GM21619 (cell line): ENCODE measurements around the gene SLFN5.
A peak's percentile ranks its signal among the peaks of the same experiment; 100 is the strongest.
"Not testable (repeated sequence)": the region's sequence is repeated elsewhere in the genome, so short reads cannot be mapped to it uniquely, and the experiment has no call there.

ENCODE experiments used
- ATAC-seq: cut with Tn5 transposase; IDR thresholded peaks from one replicate; pipeline ENCODE4 v1.9.1; 2021; ENCODE audit not compliant: unreplicated experiment

SLFN5 gene

GRCh38 chr17:35242805-35243560 lies at the start of gene SLFN5:
SLFN5 (plus strand) TSS chr17:35243072; CDS start chr17:35258691, 15,619 bp downstream.
- ATAC-seq = peak; percentile 61

DNA sequence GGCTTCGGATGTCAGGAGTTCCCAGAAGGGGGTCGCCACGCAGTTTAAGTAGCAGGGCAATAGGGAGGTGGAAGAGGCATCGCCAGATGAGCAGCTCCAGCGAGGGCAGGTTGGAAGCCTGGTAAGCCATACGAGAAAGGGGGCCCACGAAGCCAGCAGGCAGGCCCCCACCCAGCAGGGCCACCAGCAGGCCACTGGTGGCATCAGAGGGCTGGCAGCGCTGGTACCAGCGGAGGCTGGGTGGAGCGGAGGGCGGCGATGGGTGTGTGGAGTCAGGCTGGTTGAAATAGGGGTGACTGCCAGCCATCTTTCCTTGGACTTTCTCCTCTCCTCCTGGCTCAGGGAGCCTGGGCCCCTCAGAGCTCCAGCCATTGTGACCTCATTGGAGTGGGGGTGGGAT lies 48.9 kb upstream of the SLFN5 start, which contains the start of gene SLC35G3:
Gene SLC35G3, minus strand, starts transcription at position 393 of the 400 bp plus-strand sequence. Its CDS starts 86 bp downstream, at position 307.
- ATAC-seq = not testable (repeated sequence)

DNA sequence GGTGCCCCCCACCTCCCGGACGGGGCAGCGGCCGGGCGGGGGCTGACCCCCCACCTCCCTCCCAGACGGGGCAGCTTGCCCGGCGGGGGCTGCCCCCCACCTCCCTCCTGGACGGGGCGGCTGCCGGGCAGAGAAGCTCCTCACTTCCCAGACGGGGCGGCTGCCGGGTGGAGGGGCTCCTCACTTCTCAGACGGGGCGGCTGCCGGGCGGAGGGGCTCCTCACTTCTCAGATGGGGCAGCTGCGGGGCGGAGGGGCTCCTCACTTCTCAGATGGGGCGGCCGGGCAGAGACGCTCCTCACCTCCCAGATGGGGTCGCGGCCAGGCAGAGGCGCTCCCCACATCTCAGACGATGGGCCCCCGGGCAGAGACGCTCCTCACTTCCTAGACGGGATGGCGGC lies 47.8 kb upstream of the SLFN5 start:
- ATAC-seq = not testable (repeated sequence)

DNA sequence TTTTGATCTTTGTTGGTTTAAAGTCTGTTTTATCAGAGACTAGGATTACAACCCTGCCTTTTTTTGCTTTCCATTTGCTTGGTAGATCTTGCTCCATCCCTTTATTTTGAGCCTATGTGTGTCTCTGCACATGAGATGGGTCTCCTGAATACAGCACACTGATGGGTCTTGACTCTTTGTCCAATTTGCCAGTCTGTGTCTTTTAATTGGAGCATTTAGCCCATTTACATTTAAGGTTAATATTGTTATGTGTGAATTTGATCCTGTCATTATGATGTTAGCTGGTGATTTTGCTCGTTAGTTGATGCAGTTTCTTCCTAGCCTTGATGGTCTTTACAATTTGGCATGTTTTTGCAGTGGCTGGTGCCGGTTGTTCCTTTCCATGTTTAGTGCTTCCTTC lies 40.3 kb upstream of the SLFN5 start:
- ATAC-seq = not testable (repeated sequence)

- no peak for ATAC-seq
Observed at GRCh38 chr17:35210741-35211140, 32.1 kb upstream of the SLFN5 start.

- no peak for ATAC-seq
Observed at GRCh38 chr17:35212668-35213067, 30.2 kb upstream of the SLFN5 start.

DNA sequence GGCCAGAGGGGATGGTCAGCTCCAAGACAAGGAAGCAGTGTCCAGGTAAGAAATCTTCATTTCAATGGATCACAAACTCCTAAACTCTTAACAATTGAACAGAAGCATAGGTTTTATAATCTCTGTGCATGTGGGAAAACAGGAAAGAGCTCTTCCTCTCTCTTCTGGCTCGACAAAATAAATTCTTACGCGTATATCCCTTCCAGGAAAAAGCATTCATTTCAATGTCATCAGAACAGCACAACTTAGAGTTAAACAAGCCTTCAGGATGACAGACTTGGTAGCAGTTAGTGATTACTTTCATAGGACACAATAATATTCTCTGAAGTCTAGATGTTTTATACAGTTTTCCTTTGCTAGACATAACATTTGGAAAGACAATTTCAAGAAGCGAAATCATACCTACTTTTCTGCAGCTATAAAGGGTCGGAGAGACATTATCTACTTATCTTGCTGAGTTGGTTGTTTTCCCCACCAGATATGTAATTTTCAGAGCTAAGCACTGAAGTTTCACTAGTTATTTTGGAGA lies 29.4 kb upstream of the SLFN5 start:
- ATAC-seq = no peak

GRCh38 chr17:35214192-35214591 lies 28.7 kb upstream of the SLFN5 start:
- ATAC-seq = no peak

- ATAC-seq = no peak
Observed at GRCh38 chr17:35214631-35215273, 28.1 kb upstream of the SLFN5 start.

GRCh38 chr17:35217107-35217506 lies 25.8 kb upstream of the SLFN5 start:
- ATAC-seq = no peak

DNA sequence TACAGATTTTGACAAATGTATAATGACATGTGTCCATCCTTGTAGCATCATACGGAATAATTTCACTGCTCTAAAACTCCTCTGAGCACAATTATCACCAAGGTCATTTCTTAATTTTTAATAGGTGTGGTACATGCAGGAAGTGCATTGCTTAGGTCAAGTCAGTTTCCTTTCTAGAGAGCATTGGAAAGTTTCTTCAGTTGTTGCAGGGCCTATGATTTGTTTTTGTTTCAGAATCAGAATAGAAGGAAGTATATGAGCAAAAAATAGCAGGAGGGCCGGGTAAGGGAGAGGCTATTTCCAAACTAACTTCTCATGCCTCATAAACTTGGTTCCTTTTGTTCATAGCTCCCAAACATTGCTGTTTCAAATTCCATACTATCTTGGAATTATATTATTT lies 24.0 kb upstream of the SLFN5 start:
- no peak for ATAC-seq

GRCh38 chr17:35222452-35222851 lies 20.4 kb upstream of the SLFN5 start:
- no peak for ATAC-seq

GRCh38 chr17:35224436-35224835 lies 18.4 kb upstream of the SLFN5 start:
- no peak for ATAC-seq

- ATAC-seq = no peak
Observed at GRCh38 chr17:35227546-35227945, 15.3 kb upstream of the SLFN5 start.

DNA sequence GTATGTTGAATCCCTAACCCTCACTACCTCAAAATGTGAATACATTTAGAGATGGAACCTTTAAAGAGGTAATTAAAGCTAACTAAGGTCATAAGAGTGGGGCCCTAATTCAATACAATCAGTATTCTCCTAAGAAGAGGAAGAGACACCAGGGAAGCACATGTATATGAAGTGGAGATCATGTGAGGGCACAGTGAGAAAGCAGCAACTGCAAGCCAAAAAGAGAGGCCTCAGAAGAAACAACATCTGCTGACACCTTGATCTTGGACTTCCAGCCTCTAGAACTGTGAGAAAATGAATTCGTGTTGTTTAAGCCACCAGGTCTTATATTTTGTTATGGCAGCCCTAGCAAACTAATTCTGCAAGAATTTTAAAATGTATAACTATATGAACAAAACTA lies 13.2 kb upstream of the SLFN5 start:
- ATAC-seq = no peak

- ATAC-seq = not testable (repeated sequence)
Observed at GRCh38 chr17:35234315-35234714, 8.6 kb upstream of the SLFN5 start.

DNA sequence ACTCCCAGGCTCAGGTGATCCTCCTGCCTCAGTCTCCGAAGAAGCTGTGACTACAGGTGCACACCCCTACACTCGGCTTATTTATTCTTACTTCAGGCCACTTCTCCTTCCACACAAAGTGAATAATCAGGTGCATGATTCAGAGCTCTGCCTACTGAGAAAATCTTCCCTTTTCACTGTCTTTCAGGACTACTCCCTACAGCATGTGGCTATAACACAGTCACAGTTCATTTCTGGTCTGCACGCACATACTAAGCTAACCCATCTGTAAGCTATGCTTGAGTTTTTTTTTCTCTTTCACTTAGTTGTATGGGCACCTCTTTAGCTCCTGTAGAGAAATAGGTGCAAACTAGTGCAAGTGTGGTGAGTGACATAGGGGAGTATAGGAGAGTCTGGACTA lies 7.6 kb upstream of the SLFN5 start:
- no peak for ATAC-seq

DNA sequence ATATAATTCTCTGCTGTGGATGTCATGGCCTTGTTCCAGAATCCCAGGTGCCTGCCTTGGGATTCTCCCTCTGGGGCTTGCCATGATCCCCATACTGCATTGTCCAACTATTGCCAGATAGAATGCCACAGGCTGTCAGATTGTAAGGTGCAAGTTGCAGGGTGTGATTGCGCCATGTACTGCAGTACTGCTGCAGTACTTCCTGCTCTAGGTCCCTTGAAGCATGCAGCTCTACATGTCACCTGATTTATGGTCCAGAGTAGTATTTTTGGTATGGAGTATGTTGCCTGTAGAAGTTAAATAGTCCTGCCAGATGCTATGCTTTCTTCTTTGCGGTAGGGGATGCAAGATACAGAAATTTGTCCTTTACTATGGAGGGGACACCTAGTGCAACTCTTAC lies 7.0 kb upstream of the SLFN5 start:
- ATAC-seq = no peak

DNA sequence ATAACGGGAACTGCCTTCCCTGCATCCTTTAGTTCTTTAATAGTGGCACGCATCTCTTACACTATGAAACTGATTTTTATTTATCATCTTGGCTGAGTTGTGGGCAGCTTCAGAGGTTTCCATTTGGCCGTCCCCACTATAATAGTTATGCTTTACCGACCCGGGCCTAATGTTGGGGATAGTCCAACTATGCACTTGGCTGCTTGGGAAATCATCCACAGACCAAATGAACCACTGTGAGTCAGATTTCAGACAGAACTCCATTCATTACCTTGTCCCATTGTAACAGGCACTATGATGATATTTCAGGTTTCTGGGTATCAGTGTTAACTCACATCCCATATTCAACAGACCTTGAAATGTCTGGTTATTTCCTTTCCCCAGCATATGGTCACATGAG lies 6.1 kb upstream of the SLFN5 start:
- ATAC-seq = no peak

DNA sequence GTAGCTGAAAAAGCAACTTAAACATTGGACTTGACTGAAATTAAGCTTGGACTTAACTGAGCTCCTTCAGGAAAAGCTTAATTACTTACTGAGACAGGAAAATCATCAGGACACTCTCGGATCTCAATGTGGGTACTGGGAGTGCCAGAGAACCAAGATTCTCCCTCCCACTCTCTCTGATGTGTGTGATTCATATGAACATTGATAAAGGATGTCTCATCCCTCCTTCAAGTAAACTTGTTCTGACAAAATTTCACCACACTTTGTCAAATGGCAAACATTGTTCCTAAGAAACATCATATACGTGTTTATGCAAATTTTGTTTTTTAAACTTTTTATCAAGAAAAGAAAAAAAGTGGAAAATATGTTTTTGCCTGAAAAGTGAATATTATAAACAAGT lies 4.1 kb upstream of the SLFN5 start:
- ATAC-seq = no peak

- ATAC-seq = no peak
Observed at GRCh38 chr17:35239823-35240222, 3.0 kb upstream of the SLFN5 start.

DNA sequence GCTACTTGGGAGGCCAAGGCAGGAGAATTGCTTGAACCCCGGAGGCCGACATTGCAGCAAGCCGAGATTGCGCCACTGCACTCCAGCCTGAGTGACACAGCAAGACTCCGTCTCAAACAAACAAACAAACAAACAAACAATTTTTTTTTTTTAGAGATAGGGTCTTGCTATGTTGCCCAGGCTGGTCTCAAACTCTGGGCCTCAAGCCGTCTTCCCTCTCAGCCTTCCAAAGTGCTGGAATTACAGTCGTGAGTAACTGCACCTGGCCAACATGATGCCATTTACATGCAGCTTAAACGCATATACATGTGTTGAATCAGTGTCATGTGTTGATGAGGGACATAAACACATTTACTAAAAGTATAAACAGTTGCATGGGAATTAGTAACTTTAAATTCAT lies 2.0 kb upstream of the SLFN5 start:
- no peak for ATAC-seq
